HCT116 (cell line): Measurements from ENCODE around the gene PCCA. TPM values are rescaled to one million over a fixed set of nuclear protein-coding genes. Genes with fewer than 3 reads are reported as not detected.
A peak's percentile ranks its signal among the peaks of the same experiment; 100 is the strongest.

Experiments
- ATAC-seq: fragments of 200-7000 bp; cut with Tn5 transposase; 2 replicates; pipeline ENCODE4 v1.9.1; 2020; ENCODE audit warnings: mild to moderate bottlenecking, moderate library complexity
- BruUV-seq: library from RNA; stranded (reverse); fragments of 400-500 nt; replicated peaks from 2 replicates; lab custom pipeline; 2021; lab: Mats Ljungman, UMichigan
- CTCF ChIA-PET: fragments of 300-600 bp; sonication (Branson Sonifier 250); formaldehyde crosslinking; loops from one replicate; lab custom pipeline; 2021; ENCODE audit warnings: antibody characterized with exemption; lab: Charles Lee
- POLR2A ChIA-PET: fragments of 300-600, 350-600 bp; sonication (Branson Sonifier 250); formaldehyde crosslinking; loops from one replicate; lab custom pipeline; 2021; ENCODE audit warnings: antibody characterized with exemption; lab: Charles Lee
- RAD21 ChIA-PET, 2 experiments: fragments of 300-600 bp; sonication (Branson Sonifier 250); formaldehyde crosslinking; loops; one replicate each; lab custom pipeline; 2023; ENCODE audit warnings: low total read pairs in 2 of 2; ENCODE audit not compliant: uncharacterized antibody in 2 of 2, unreplicated experiment in 2 of 2, low non-redundant PET in 1 of 2; lab: Charles Lee
- DNase-seq: peaks from one replicate; pipeline ENCODE4 v3.0.0-alpha.2; 2010; ENCODE audit warnings: low read depth, low spot score
- H2AFZ ChIP-seq: fragments of 200-600 bp; shearing (Covaris generic), sonication (generic); 2 replicates; pipeline ENCODE4 v1.6.1; 2017; ENCODE audit warnings: low read depth, mixed run types, mixed read lengths, antibody characterized with exemption, low read length; ENCODE audit not compliant: poor library complexity, severe bottlenecking
- H3K27ac ChIP-seq: 2 replicates; pipeline ENCODE4 v1.5.1; 2012; ENCODE audit warnings: low read depth, low read length
- H3K27me3 ChIP-seq: fragments of 200-600 bp; sonication (generic); 2 replicates; pipeline ENCODE4 v1.6.1; 2016; ENCODE audit warnings: mixed run types, low read length, mixed read lengths; ENCODE audit not compliant: insufficient read depth
- H3K36me3 ChIP-seq, 2 experiments: fragments of 200-500 bp in 1 of 2; fragments of 200-600 bp in 1 of 2; sonication (Bioruptor generic) in 1 of 2; sonication (generic) in 1 of 2; 2 replicates each; pipeline versions ENCODE4 v1.5.1 to v1.6.1; 2014 to 2016; ENCODE audit warnings: low read length in 2 of 2, inconsistent platforms in 1 of 2, mixed read lengths in 1 of 2, mixed run types in 1 of 2; ENCODE audit not compliant: insufficient read depth in 2 of 2, control insufficient read depth in 1 of 2
- H3K4me1 ChIP-seq, 2 experiments: fragments of 200-600 bp in 1 of 2; sonication (generic) in 1 of 2; 2 replicates each; pipeline versions ENCODE4 v1.5.1 to v1.6.1; 2012 to 2017; ENCODE audit warnings: low read length in 2 of 2, inconsistent platforms in 1 of 2, mild to moderate bottlenecking in 1 of 2, mixed read lengths in 1 of 2, mixed run types in 1 of 2, moderate library complexity in 1 of 2; ENCODE audit not compliant: insufficient read depth in 2 of 2, control insufficient read depth in 1 of 2
- H3K4me2 ChIP-seq: fragments of 200-600 bp; sonication (generic); 2 replicates; pipeline ENCODE4 v1.6.1; 2017; ENCODE audit warnings: mixed run types, low read length, mixed read lengths
- H3K4me3 ChIP-seq, 2 experiments: fragments of 200-600 bp in 1 of 2; sonication (generic) in 1 of 2; replicated peaks in 1 of 2; 2 replicates each; pipeline ENCODE4 v1.5.1; 2011 to 2016; ENCODE audit warnings: low read length in 2 of 2, control low read depth in 1 of 2, low read depth in 1 of 2, mild to moderate bottlenecking in 1 of 2, mixed read lengths in 1 of 2, mixed run types in 1 of 2
- H3K79me2 ChIP-seq: fragments of 200-600 bp; sonication (generic); 2 replicates; pipeline ENCODE4 v1.6.1; 2017; ENCODE audit warnings: mild to moderate bottlenecking, mixed run types, low read length, moderate library complexity, mixed read lengths; ENCODE audit not compliant: insufficient read depth
- H3K9ac ChIP-seq: fragments of 200-600 bp; sonication (generic); 2 replicates; pipeline ENCODE4 v1.6.1; 2016; ENCODE audit warnings: low read length, mixed read lengths
- H3K9me2 ChIP-seq: fragments of 200-600 bp; sonication (generic), shearing (Covaris generic); 2 replicates; pipeline ENCODE4 v1.6.1; 2017; ENCODE audit warnings: mixed run types, mild to moderate bottlenecking, moderate library complexity; ENCODE audit not compliant: insufficient read depth
- H3K9me3 ChIP-seq, 2 experiments: fragments of 200-500 bp in 1 of 2; fragments of 200-600 bp in 1 of 2; sonication (Bioruptor generic) in 1 of 2; sonication (generic) in 1 of 2; 2 replicates each; pipeline ENCODE4 v1.6.1; 2014 to 2017; ENCODE audit warnings: low read length in 2 of 2, mixed read lengths in 2 of 2, inconsistent platforms in 1 of 2, low read depth in 1 of 2, mild to moderate bottlenecking in 1 of 2, mixed run types in 1 of 2, moderate library complexity in 1 of 2; ENCODE audit not compliant: control insufficient read depth in 1 of 2, insufficient read depth in 1 of 2
- H4K20me1 ChIP-seq: fragments of 200-600 bp; sonication (generic), shearing (Covaris generic); 2 replicates; pipeline ENCODE4 v1.6.1; 2017; ENCODE audit warnings: mixed run types, mild to moderate bottlenecking, moderate library complexity; ENCODE audit not compliant: insufficient read depth
- ATF3 ChIP-seq: IDR thresholded peaks from 2 replicates; pipeline ENCODE4 v1.6.1; 2012
- CBX3 ChIP-seq: IDR thresholded peaks from 2 replicates; pipeline ENCODE4 v1.6.1; 2012; ENCODE audit warnings: low read depth
- CTCF ChIP-seq, 3 experiments: fragments of 200-600 bp in 1 of 3; sonication (generic) in 1 of 3; IDR thresholded peaks in 2 of 3; conservative IDR thresholded peaks in 1 of 3; 2 replicates each; pipeline ENCODE4 v1.5.1; 2012 to 2017; ENCODE audit warnings: low read depth in 2 of 3, low read length in 2 of 3, antibody characterized with exemption in 1 of 3, borderline replicate concordance in 1 of 3, control low read depth in 1 of 3, mild to moderate bottlenecking in 1 of 3, mixed read lengths in 1 of 3, mixed run types in 1 of 3, moderate library complexity in 1 of 3; ENCODE audit not compliant: insufficient read depth in 1 of 3
- ELF1 ChIP-seq: IDR thresholded peaks from 2 replicates; pipeline ENCODE4 v1.6.1; 2012; ENCODE audit warnings: low read depth, borderline replicate concordance
- REST ChIP-seq: IDR thresholded peaks from 2 replicates; pipeline ENCODE4 v1.6.1; 2012; ENCODE audit warnings: low read depth
- ZFX ChIP-seq: fragments of 450-650 bp; IDR thresholded peaks from 2 replicates; pipeline ENCODE4 v1.6.1; 2017
- intact Hi-C: fragments of 100-400 bp; cut with micrococcal nuclease; formaldehyde crosslinking; loops from 2 replicates; pipeline ENCODE4 v1.10.0; 2022
- total RNA-seq: library from RNA; stranded (reverse); gene quantifications from one replicate; pipeline ENCODE4 v1.2.1, GENCODE V29; 2021; ENCODE audit not compliant: unreplicated experiment

Gene PCCA
- total RNA-seq, 1 experiment from 2014 or later, result 23.0 TPM

DNA sequence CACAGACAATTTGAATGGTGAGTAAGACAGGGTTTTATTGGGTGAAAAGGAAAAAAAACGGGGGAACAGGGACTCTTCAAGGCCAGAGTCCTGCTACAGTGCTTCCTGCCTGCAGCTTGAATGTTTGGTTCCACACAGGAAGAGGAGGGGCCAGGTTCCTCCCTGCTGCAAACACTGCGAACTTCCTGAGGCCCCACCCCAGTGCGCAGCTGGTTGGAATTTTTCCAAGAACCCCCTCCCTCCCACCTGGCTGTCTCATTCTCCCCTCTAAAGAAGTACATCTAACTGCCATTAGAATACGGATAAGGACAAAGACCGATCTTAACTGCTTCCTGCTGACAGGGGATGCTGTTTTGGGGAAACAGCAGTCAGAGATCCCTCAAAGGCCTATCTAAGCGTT is 314.8 kb downstream of the PCCA start:
- no peak for TF ChIP-seq ELF1
- no peak for TF ChIP-seq ATF3
- peaks cover 6 to 9% of the 10 kb centered on the region in 2 experiments; a peak in 3 of 4 replicates for H3K9me3 ChIP-seq
- H3K4me1 ChIP-seq, result no peaks in the 10 kb centered on the region
- no TSS peak for BruUV-seq
- no peak overlapping the region for H3K4me2 ChIP-seq
- no peaks in the 10 kb centered on the region; the same call in 1 of the 2 replicates for H3K9me2 ChIP-seq
- ChIA-PET RAD21 (no interaction called here), CTCF (no interaction called here), POLR2A (no interaction called here)
- no peaks in the 10 kb centered on the region for H3K79me2 ChIP-seq
- no peak overlapping the region for H3K27ac ChIP-seq
- intact Hi-C loops, result no loop called here
- no peak for DNase-seq
- no peak overlapping the region for H2AFZ ChIP-seq
- no peak for ATAC-seq
- H4K20me1 ChIP-seq, result no peaks in the 10 kb centered on the region
- no peaks in the 10 kb centered on the region for H3K27me3 ChIP-seq
- H3K9ac ChIP-seq, result no peak overlapping the region
- H3K4me3 ChIP-seq, result no peak overlapping the region
- no peaks in the 10 kb centered on the region for H3K36me3 ChIP-seq

GRCh38 chr13:100409132-100409531 is 320.2 kb downstream of the PCCA start:
- ChIA-PET POLR2A (no interaction called here), CTCF (no interaction called here), RAD21 (no interaction called here)
- no peaks in the 10 kb centered on the region for H3K9me2 ChIP-seq
- no peak overlapping the region for H3K27ac ChIP-seq
- no peak for ATAC-seq
- no peak overlapping the region for H2AFZ ChIP-seq
- intact Hi-C loops, result no loop called here
- no peaks in the 10 kb centered on the region for H3K79me2 ChIP-seq
- H3K27me3 ChIP-seq, result no peaks in the 10 kb centered on the region
- no TSS peak for BruUV-seq
- no peak for TF ChIP-seq ELF1
- no peak for TF ChIP-seq ZFX
- peak; percentile 62; the same call in 1 of the 2 replicates for TF ChIP-seq CBX3
- no peak for TF ChIP-seq CTCF (IDR thresholded peaks at IDR 0.05 in 2 of 3, conservative IDR thresholded peaks at IDR 0.05 in 1 of 3; ENCODE audit: borderline replicate concordance in 1 of 3, insufficient read depth in 1 of 3, low read depth in 2 of 3, low read length in 2 of 3)
- no peak for TF ChIP-seq REST
- H3K36me3 ChIP-seq, result no peaks in the 10 kb centered on the region
- no peak for DNase-seq
- no peak overlapping the region for H3K9ac ChIP-seq
- H3K4me2 ChIP-seq, result no peak overlapping the region
- H3K9me3 ChIP-seq, result peaks cover 12 to 27% of the 10 kb centered on the region in 2 experiments; a peak in 2 of 4 replicates
- H3K4me1 ChIP-seq, result no peaks in the 10 kb centered on the region
- H3K4me3 ChIP-seq, result no peak overlapping the region
- H4K20me1 ChIP-seq, result no peaks in the 10 kb centered on the region
